T47D (cell line): ENCODE results near the gene SLC9A9.

ENCODE experiments used
- DNase-seq, 2 experiments: peaks; one replicate each; pipeline versions ENCODE4 v3.0.0 to v3.0.0-alpha.2; 2011 to 2012; ENCODE audit warnings: low read depth in 1 of 2, low spot score in 1 of 2
- JUND ChIP-seq: IDR thresholded peaks from 2 replicates; pipeline ENCODE4 v1.6.1; 2012; ENCODE audit warnings: low read depth
- in situ Hi-C: cut with HindIII; loops from 2 replicates; pipeline ENCODE4 v1.10.0; 2016; ENCODE audit warnings: low sequenced_read_pairs, low pct_unique_long_range_greater_than_20kb

SLC9A9 gene

GRCh38 chr3:143859465-143860203, 11.4 kb upstream of the SLC9A9 start:
- no peak for DNase-seq
- in situ Hi-C loops = no loop called here
- no peak for TF ChIP-seq JUND

DNA sequence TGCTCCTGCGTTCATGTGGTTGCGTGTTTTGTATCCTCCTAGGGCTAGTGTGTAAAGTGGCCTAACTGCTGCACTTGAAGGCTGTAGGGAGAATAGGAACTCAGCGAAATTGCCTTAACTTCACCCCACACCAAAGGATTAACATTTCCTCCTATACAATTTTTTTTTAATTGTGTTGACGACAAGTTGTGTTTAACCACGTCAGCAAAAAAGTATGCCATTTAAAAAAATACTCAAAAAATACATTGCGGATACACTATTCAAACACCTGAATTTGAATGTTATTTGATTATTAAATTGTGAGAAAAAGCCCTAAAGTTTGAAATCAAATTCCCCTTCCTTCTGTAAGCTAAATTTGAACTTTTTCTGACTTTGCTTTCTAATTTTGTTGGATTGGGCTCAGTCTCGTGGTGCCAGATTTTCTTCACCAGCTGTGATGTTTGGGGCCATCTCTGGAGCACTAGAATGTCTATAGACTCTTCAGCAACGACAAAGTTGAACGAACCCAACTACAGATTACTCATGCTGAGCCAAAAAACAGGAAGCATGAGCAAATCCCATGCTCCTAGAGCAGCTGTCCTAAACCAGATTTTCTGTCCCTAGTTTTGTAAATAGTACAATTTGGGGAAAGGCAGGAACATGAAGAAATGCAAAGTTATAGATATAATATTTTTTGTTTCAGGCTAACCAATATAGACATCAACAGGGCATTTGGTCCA, 8.1 kb upstream of the SLC9A9 start:
- no peak for DNase-seq
- in situ Hi-C loops = no loop called here
- no peak for TF ChIP-seq JUND

- in situ Hi-C loops = no loop called here
- TF ChIP-seq JUND = no peak
- no peak for DNase-seq
Measured at GRCh38 chr3:143855183-143855582, 6.9 kb upstream of the SLC9A9 start.

GRCh38 chr3:143851331-143852017, 3.2 kb upstream of the SLC9A9 start:
- in situ Hi-C loops = no loop called here
- no peak for TF ChIP-seq JUND
- DNase-seq = no peak

DNA sequence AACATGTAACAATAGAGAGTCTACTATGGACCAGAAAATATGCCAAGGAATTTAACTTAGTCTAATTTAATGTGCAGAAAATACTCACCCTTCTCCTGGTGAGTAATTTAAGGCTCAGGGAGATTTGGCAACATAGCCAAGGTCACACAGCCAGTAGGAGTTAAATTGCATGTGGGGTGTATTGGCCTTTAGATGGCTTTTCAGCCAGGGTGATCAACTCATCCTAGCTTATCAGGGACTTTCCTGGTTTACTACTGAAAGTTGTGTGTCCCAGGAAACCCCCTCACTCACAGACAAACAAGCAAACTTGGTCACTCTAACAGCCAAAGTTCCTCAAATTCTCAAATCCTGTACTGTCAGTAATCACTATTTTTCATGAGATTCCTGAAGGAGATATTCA, 2.6 kb upstream of the SLC9A9 start:
- DNase-seq = no peak
- in situ Hi-C loops = no loop called here
- TF ChIP-seq JUND = no peak

DNA sequence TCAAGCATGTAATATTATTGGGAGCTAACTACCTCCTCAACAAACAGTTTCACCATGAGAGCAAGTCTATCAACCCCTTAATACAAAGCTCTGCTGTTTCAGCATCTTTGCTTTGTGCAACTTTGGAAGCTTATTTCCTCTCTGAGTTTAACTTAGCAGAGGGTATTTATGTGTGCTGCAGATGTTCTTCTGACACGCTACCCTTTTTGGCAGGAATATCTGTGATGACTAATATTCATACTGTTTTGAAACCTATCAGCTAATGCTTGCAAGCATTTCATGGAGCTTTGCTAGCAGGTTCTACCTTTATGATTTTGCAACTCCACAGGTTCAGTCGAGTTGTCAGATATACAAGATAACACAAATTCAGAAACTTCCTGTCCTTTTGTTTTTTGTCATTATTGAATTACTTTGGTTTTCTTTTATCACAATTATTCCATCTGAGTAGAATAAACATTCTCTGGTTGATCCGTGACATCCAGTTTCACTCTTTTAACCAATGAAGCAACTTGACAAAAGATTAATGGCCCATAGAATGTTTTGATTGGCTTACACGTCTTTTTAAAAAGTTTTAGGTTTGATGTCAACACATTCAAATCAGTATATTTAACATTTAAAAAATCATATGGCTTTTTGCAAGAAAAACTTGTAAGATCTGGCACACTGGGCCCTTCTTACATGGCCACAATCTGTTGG, 1.7 kb upstream of the SLC9A9 start:
- no peak for TF ChIP-seq JUND
- in situ Hi-C loops = no loop called here
- no peak for DNase-seq

GRCh38 chr3:143848704-143849103, 436 bp upstream of the SLC9A9 start:
- in situ Hi-C loops = no loop called here
- no peak for TF ChIP-seq JUND
- no peak for DNase-seq

DNA sequence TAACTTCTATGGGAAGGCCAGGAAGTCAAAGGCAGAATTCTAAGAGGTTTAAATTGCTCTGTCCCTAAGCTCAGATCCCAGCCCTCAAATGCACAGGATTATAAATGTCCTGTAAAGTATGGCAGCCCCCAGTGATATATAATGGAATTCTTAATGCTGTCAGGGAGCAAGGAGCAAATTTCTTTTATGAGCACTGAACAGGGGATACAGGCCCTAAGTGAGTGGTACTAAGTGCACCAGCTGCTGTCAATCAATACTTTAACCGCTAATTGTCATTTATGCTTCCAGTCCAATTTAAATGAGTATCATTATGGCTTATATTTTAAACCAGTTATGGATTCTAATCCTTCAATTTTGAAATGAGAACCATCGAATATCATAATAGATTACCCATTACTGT, 4.7 kb downstream of the SLC9A9 start:
- DNase-seq = no peak
- in situ Hi-C loops = no loop called here
- no peak for TF ChIP-seq JUND

DNA sequence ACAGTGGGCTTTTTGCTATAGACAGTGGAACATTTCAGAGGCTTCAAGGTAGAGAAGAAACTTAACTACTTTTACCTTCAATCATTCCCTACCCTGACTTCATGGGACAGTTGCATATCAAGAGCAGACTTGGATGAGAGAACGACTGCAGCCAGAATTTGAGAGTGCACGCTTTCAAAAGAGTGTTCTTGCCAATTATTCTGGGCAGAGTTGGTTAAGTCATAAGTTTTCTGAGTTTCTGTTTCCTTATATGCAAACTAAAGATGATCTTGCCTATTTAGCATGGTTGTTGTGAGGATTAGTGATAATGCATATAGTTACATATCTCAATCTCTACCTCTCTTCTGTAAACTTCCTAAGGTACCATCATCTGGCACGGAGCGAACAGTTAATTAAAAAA, 7.6 kb downstream of the SLC9A9 start:
- in situ Hi-C loops = no loop called here
- no peak for DNase-seq
- no peak for TF ChIP-seq JUND

DNA sequence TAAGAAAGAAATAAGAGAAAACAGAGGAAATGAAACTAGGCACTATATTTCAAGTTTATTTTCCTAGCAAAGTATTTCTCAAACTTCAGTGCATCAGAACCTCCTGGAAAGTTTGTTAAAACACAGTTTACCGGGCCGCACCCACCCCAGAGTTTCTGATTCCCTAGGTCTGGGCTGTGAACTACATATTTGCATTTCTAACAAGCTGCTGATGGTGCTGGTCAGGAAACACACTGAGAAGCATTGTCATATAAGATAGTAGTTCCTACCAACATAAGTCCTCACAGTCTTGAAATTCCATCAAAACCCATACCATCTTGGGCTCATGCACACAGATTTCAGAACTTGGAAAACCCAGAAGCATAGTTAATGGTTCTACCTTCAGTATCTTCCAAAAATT, 8.3 kb downstream of the SLC9A9 start:
- TF ChIP-seq JUND = no peak
- no peak for DNase-seq

DNA sequence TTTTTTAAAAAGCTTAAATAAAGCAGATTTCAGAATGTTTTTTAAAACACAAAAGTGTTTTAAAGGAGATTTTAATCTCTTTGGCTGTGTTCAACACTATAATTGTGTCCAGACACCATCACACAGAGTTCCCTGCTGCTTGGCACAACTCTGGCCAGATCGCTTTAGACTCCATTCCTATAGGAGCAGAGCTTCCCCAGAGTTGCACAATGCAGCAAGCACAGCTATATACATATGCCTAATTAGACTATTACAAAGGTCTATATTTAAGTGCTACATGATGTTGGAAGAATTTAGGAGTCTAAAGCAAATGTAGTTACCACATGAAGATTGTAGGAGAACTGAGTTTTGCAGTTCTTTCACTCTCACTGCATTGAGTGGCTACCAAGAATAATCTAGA, 11.2 kb downstream of the SLC9A9 start:
- in situ Hi-C loops = no loop called here
- no peak for TF ChIP-seq JUND
- no peak for DNase-seq

More for the DNA sequence above, 8.3 kb downstream of the SLC9A9 start:
- in situ Hi-C loops = no loop called here

DNA sequence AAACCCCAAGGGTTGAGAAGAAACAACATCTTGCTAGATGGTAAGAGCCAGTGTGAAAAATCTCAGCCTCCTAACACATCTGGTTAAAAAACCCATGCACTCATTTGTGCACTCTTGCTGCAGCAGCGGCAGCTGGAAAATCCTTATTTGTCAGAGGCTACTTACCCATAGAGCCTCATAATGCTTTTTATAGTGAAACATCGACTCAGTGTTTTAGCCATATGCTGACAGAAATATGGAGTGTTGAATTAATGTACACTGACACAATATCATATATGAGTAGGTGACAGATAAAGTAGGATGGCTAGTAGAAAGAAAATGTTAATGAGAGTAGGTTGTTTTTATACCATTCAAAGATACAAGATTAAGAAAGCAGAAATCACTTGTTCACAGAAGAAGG, 13.0 kb downstream of the SLC9A9 start:
- TF ChIP-seq JUND = no peak
- no peak for DNase-seq
- in situ Hi-C loops = no loop called here

DNA sequence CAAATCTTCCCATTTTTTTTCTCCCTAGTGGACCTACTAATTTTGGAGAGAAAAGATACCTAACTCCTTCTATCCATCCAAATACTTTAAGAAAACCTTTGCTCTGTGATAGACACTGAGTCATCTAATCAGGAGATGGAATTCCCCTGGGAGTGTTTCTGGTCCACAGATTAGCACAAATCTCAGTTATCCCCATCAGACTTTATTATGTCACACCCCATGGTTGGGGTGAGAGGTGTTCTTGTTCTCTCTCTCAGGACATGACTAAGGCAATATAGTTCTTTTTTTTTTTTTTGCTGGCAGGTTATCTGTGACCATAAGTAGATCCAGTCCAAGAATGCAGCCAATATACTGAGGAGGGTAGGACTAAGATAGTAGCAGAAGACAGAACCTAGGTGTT, 15.8 kb downstream of the SLC9A9 start:
- no peak for TF ChIP-seq JUND
- in situ Hi-C loops = no loop called here
- DNase-seq = no peak
